Peyer's patch (tissue), 4 donors: ENCODE results near the gene LAMB3. TPM values are rescaled to one million over a fixed set of nuclear protein-coding genes. Genes with fewer than 3 reads are reported as not detected.

Experiments used
- DNase-seq, 3 donors: peaks; one replicate each; pipeline ENCODE4 v3.0.0-alpha.2; 2017 to 2019
- H3K27ac ChIP-seq, 4 donors: fragments of 200-600 bp; sonication (generic); one replicate each; pipeline ENCODE4 v1.5.1; 2016 to 2019
- H3K27me3 ChIP-seq, 2 donors: fragments of 200-600 bp; sonication (generic); one replicate each; pipeline ENCODE4 v1.5.1; 2019
- H3K36me3 ChIP-seq, 3 donors: fragments of 200-600 bp; sonication (generic); one replicate each; pipeline ENCODE4 v1.5.1; 2016 to 2019
- H3K4me1 ChIP-seq, 4 donors: fragments of 200-600 bp; sonication (generic); one replicate each; pipeline ENCODE4 v1.5.1; 2016 to 2019
- H3K4me3 ChIP-seq, 4 donors: fragments of 200-600 bp; sonication (generic); 1 replicate in 3 of 4; 2 replicates in 1 of 4; pipeline ENCODE4 v1.5.1; 2016 to 2019; ENCODE audit warnings: mild to moderate bottlenecking in 1 of 4
- H3K9me3 ChIP-seq, 4 donors: fragments of 200-600 bp; sonication (generic); one replicate each; pipeline ENCODE4 v1.5.1; 2016 to 2019; ENCODE audit warnings: mild to moderate bottlenecking in 1 of 4
- POLR2A ChIP-seq, 2 donors: fragments of 450-650 bp; IDR thresholded peaks; one replicate each; pipeline ENCODE4 v1.5.1; 2017; ENCODE audit warnings: antibody characterized with exemption in 2 of 2, mild to moderate bottlenecking in 2 of 2, moderate library complexity in 2 of 2
- total RNA-seq, 4 donors: library from RNA; depleted of rRNA; stranded (reverse); fragments of >200 nt; gene quantifications; one replicate each; pipeline ENCODE4 v1.1.0, GENCODE V29; 2016
- TF ChIP-seq, protein P1 (sequence below), 6 experiments: fragments of 450-650 bp in 4 of 6; fragments of 200-600 bp in 2 of 6; sonication (generic) in 1 of 6; IDR thresholded peaks; one replicate each; pipeline ENCODE4 v1.5.1; 2017 to 2019; ENCODE audit warnings: antibody characterized with exemption in 6 of 6, mild to moderate bottlenecking in 3 of 6, moderate library complexity in 1 of 6

Gene LAMB3
- total RNA-seq, 4 donors from 2014 or later, result 9.1 to 109 (median 104) TPM

DNA sequence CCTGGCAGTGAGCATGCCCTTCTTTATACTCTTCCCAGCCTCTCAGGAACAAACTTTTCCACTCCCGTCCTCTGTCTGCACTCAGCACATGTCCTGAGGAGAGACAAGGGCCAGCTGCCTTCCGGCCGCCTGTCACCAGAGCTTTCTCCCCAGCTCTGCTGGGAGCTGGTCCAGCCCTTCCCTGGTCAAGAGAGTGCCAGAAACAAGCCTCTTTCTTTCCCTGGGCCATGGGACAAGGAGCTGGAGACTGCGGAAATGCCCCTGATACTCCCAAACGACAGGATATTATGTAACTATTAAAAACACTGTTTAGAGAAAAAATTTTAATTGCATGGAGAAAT lies 10.4 kb downstream of the LAMB3 start:
- H3K36me3 ChIP-seq, result peaks cover 0 to 12% (median 0%) of the 10 kb centered on the region in 3 donors
- H3K9me3 ChIP-seq, result no peaks in the 10 kb centered on the region
- peaks cover 0 to 55% (median 4%) of the 10 kb centered on the region in 4 donors for H3K4me1 ChIP-seq
- H3K27ac ChIP-seq, result peak overlapping the region; percentile 10 to 66 (median 46)
- H3K27me3 ChIP-seq, result no peaks in the 10 kb centered on the region
- DNase-seq, result peak in 2 of 3 donors; percentile 20 to 66
- TF ChIP-seq POLR2A (IDR thresholded peaks at IDR 0.05), result no peak
- TF ChIP-seq, protein P1, sequence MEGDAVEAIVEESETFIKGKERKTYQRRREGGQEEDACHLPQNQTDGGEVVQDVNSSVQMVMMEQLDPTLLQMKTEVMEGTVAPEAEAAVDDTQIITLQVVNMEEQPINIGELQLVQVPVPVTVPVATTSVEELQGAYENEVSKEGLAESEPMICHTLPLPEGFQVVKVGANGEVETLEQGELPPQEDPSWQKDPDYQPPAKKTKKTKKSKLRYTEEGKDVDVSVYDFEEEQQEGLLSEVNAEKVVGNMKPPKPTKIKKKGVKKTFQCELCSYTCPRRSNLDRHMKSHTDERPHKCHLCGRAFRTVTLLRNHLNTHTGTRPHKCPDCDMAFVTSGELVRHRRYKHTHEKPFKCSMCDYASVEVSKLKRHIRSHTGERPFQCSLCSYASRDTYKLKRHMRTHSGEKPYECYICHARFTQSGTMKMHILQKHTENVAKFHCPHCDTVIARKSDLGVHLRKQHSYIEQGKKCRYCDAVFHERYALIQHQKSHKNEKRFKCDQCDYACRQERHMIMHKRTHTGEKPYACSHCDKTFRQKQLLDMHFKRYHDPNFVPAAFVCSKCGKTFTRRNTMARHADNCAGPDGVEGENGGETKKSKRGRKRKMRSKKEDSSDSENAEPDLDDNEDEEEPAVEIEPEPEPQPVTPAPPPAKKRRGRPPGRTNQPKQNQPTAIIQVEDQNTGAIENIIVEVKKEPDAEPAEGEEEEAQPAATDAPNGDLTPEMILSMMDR (IDR thresholded peaks at IDR 0.05), result no peak
- no peak overlapping the region for H3K4me3 ChIP-seq

DNA sequence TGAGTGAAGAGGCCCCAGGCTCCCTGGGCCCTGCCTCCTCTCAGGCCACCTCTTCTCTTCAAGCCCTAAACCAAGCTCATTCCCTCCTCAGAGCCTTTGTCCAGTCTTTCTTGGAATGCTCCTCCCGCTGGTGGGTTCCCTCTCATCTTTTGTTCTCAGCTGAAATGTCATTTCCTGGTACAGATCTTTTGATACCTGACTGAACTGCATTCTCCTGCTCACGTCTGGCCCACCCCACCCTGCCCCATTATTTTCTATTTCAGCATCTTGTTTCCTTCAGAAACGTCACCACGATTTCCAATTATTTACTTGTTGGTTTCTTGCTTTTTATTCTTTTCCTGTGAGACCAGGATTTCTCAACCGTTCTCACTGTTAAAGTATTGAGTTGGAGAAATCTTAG lies 16.4 kb downstream of the LAMB3 start:
- no peak overlapping the region for H3K27ac ChIP-seq
- H3K4me3 ChIP-seq, result no peak overlapping the region
- peaks cover 0 to 23% (median 0%) of the 10 kb centered on the region in 3 donors for H3K36me3 ChIP-seq
- TF ChIP-seq POLR2A (IDR thresholded peaks at IDR 0.05), result no peak
- TF ChIP-seq, protein P1 (IDR thresholded peaks at IDR 0.05), result no peak
- DNase-seq, result no peak
- H3K9me3 ChIP-seq, result no peaks in the 10 kb centered on the region
- H3K4me1 ChIP-seq, result peaks cover 0 to 6% (median 0%) of the 10 kb centered on the region in 4 donors
- no peaks in the 10 kb centered on the region for H3K27me3 ChIP-seq

DNA sequence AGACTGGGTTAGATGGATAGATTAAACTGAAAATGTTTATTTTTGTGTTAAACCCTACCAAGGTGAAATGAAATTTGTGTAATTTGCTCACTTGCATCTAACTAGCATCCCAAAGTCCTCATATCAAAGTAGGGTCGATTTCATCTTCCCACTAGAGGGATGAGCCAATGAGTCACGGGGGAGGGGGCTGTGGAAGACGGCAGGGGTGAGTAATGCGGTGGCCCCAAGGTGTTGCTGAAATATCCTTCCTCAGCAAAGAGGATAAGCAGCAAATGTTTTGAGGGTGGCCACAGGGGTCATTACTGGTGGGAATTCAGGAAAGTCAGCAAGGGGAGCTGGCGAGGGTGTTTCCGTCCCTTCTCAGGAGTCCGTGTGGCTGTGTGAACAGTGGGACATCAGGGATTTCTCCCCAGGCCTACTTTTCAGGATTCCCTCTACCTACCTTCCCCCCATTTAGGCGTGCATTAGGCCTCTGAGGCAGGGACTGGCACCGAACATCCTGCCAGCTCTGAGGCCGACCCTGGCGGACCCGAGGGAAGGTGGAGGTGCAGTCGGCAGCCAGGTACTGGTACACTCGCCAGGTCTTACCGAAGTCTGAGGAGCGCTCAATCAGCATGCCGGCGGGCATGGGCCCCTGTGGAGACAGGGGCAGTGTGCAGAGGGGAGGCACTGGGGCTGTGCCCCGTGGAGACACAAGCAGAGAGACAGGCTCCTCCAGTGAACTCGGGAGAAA lies 18.1 kb downstream of the LAMB3 start:
- no peaks in the 10 kb centered on the region for H3K27me3 ChIP-seq
- peaks cover 0 to 23% (median 0%) of the 10 kb centered on the region in 3 donors for H3K36me3 ChIP-seq
- no peak for DNase-seq
- H3K4me3 ChIP-seq, result no peak overlapping the region
- TF ChIP-seq POLR2A (IDR thresholded peaks at IDR 0.05), result no peak
- TF ChIP-seq, protein P1 (IDR thresholded peaks at IDR 0.05), result no peak
- peaks cover 0 to 6% (median 0%) of the 10 kb centered on the region in 4 donors for H3K4me1 ChIP-seq
- H3K9me3 ChIP-seq, result no peaks in the 10 kb centered on the region
- H3K27ac ChIP-seq, result no peak overlapping the region

DNA sequence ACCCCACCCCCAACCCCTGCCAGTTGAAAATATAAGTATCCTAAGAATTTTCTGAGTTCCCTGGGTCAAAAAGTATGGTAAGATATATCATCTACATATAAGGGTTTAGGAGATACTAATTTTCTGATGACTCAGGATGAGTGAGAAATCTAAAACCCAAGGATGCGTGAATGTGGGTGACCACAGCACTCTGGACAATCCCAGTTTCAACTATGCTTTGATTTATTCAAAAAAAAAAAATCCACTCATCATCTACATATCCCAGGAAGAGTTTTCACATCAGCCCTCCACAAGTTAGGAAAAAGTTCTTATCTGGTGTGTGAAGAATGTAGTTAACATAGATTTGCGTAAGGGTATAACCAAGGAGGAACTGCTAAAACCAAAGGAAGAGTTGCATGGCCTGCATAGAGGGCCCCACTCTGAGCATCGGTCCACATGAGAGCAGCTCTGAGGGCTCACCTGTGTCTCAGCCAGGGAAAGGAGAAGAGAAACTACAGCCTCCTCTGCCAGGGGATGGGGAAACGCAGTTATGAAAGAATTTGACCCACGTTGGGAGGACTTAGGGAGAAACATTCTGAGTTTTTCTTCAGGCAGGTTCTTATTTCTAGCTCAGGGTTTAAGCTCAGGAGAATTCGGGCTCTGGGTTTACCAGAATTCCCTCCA lies 18.8 kb downstream of the LAMB3 start:
- H3K9me3 ChIP-seq, result no peaks in the 10 kb centered on the region
- no peak for DNase-seq
- peaks cover 0 to 26% (median 0%) of the 10 kb centered on the region in 3 donors for H3K36me3 ChIP-seq
- H3K4me1 ChIP-seq, result peaks cover 0 to 6% (median 0%) of the 10 kb centered on the region in 4 donors
- TF ChIP-seq, protein P1 (IDR thresholded peaks at IDR 0.05), result no peak
- TF ChIP-seq POLR2A (IDR thresholded peaks at IDR 0.05), result no peak
- H3K27me3 ChIP-seq, result no peaks in the 10 kb centered on the region
- H3K27ac ChIP-seq, result no peak overlapping the region
- no peak overlapping the region for H3K4me3 ChIP-seq

DNA sequence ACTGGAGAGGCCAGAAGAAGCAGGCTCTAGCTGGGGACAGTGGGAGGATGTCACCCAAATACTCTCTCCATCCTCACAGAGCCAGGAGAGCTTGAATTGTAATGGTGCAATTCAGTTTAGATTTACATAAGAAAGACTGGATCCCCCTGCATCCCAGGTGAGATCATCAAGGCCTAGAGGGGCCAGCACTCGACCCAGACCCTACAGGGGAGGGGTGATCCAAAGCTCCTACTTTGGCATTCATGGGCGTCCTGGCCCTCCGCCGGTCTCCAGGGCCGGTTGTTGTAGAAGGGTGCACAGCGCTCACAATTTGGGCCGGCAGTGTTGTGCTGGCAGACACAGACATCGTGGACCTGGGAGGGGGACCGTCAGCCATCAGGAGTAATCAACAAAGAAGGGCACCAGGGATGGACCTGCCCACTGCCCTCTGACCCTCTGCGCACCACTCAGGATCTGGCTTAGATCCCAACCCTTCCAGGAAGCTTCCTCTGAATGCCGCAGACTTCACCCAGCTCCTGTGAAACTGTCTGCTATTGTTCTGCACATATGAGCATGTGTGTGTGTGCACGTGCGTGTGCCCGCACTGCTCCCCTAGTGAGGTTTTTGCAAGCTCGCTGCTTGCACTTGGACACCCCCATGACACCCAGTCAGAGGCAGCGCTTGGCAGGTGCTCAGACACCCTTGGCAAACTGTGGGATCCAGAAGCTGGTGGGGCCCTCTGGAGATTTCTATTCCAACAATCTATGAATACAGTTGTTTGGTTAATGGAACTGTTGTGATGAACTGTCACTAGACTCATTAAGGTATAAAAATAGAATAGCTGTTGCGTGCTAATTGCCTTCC lies 21.6 kb downstream of the LAMB3 start:
- Histone ChIP-seq H3K4me1 (peaks cover 0 to 6% (median 0%) of the 10 kb centered on the region in 4 donors), H3K27me3 (no peaks in the 10 kb centered on the region), H3K27ac (no peak overlapping the region), H3K36me3 (peaks cover 0 to 21% (median 0%) of the 10 kb centered on the region in 3 donors), H3K9me3 (no peaks in the 10 kb centered on the region), H3K4me3 (no peak overlapping the region)
- no peak for TF ChIP-seq POLR2A (IDR thresholded peaks at IDR 0.05)
- TF ChIP-seq, protein P1 (IDR thresholded peaks at IDR 0.05), result no peak
- DNase-seq, result no peak
